ENCODE measurements around the gene CCDC172. TPM values are rescaled to one million over a fixed set of nuclear protein-coding genes. Genes with fewer than 3 reads are reported as not detected.

CCDC172 gene
- total and polyA plus RNA-seq, 2 of the 13 experiments (the other 11 are each of a cell fraction or from before 2014, with no cell fraction given): not detected

DNA sequence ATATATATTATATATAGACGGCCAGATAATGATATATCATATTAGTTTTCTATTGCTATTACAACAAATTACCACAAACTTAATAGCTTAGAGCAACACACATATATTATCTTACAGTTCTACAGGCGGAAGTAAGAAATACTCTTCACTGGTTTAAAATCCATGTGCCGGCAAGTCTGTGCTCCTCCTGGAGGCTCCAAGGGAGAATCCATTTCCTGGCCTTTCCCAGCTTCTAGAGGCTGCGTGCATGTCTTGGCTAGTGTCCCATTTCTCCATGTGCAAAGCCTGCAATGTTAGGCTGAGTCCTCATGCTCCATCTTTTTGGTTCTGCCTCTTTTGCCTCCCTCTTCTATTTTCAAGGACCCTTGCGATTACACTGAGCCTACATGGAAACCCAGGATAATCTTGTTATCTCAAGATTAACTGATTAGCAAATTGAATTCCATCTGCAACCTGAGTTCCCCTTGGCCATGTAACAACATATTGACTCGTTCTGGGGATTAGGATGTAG lies 79.5 kb downstream of the CCDC172 start:
- H3K9me3 ChIP-seq (ENCODE audit: low read length): no peaks in the 10 kb centered on the region
- no TSS peak for BruUV-seq (replicated peaks)
- H3K4me3 ChIP-seq (replicated peaks in 1 of 3; ENCODE audit: insufficient read depth in 1 of 3, low read depth in 2 of 3, low read length in 3 of 3): no peak overlapping the region
- DNase-seq (ENCODE audit: low spot score): no peak
- in situ Hi-C loops (cut with HindIII; ENCODE audit: extremely low pct_ligation_motif_present, low pct_unique_long_range_greater_than_20kb) (no loop called here), intact Hi-C loops (cut with micrococcal nuclease; ENCODE audit: unreplicated experiment) (no loop called here)
- H3K4me1 ChIP-seq (ENCODE audit: insufficient read depth, low read length): no peaks in the 10 kb centered on the region
- H3K27ac ChIP-seq (ENCODE audit: extremely low read length, insufficient read depth, low read length): no peak overlapping the region
- no peaks in the 10 kb centered on the region for H4K20me1 ChIP-seq (ENCODE audit: insufficient read depth, low read length)
- WGBS (ENCODE audit: low lambda C conversion rate): 13% methylated on average over 6 of the region's 6 CpGs
- no peak overlapping the region for H3K9ac ChIP-seq (ENCODE audit: insufficient read depth, low read depth, low read length)
- TF ChIP-seq RBAK (CRISPR knock-in tag; IDR thresholded peaks at IDR 0.05): no peak
- TF ChIP-seq, protein P1, sequence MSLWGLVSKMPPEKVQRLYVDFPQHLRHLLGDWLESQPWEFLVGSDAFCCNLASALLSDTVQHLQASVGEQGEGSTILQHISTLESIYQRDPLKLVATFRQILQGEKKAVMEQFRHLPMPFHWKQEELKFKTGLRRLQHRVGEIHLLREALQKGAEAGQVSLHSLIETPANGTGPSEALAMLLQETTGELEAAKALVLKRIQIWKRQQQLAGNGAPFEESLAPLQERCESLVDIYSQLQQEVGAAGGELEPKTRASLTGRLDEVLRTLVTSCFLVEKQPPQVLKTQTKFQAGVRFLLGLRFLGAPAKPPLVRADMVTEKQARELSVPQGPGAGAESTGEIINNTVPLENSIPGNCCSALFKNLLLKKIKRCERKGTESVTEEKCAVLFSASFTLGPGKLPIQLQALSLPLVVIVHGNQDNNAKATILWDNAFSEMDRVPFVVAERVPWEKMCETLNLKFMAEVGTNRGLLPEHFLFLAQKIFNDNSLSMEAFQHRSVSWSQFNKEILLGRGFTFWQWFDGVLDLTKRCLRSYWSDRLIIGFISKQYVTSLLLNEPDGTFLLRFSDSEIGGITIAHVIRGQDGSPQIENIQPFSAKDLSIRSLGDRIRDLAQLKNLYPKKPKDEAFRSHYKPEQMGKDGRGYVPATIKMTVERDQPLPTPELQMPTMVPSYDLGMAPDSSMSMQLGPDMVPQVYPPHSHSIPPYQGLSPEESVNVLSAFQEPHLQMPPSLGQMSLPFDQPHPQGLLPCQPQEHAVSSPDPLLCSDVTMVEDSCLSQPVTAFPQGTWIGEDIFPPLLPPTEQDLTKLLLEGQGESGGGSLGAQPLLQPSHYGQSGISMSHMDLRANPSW (CRISPR knock-in tag; IDR thresholded peaks at IDR 0.05; ENCODE audit: borderline replicate concordance): no peak
- no peak for TF ChIP-seq MEF2D (CRISPR knock-in tag; IDR thresholded peaks at IDR 0.05)
- TF ChIP-seq DR1 (CRISPR knock-in tag; IDR thresholded peaks at IDR 0.05): no peak
- TF ChIP-seq ZNF431 (CRISPR knock-in tag; IDR thresholded peaks at IDR 0.05; ENCODE audit: borderline replicate concordance, low read depth): no peak
- TF ChIP-seq ZNF782 (CRISPR knock-in tag; IDR thresholded peaks at IDR 0.05; ENCODE audit: borderline replicate concordance): no peak
- TF ChIP-seq NFKBIZ (CRISPR knock-in tag; IDR thresholded peaks at IDR 0.05): no peak
- no peak overlapping the region for H2AFZ ChIP-seq (ENCODE audit: low read length)
- ChIA-PET POLR2A (no interaction called here), CTCF (ENCODE audit: low intra/inter-chr PET ratio, low total read pairs) (no interaction called here)
- no peaks in the 10 kb centered on the region for H3K79me2 ChIP-seq (ENCODE audit: insufficient read depth, low read length)
- no peak overlapping the region for H3K4me2 ChIP-seq (ENCODE audit: low read depth, low read length)
- no peaks in the 10 kb centered on the region for H3K27me3 ChIP-seq (ENCODE audit: control insufficient read depth in 1 of 2, insufficient read depth in 2 of 2, low read length in 2 of 2)
- ATAC-seq: no peak
- H3K36me3 ChIP-seq (replicated peaks in 1 of 2; ENCODE audit: control insufficient read depth in 1 of 2, insufficient read depth in 2 of 2, low read length in 2 of 2): no peaks in the 10 kb centered on the region
- FAIRE-seq: no peak
